GM12891 (cell line): ENCODE measurements around the gene SPAG17.

Experiments
- PAX5 ChIP-seq: IDR thresholded peaks from 2 replicates; pipeline ENCODE4 v1.6.1; 2011; ENCODE audit warnings: low read length, moderate library complexity, mild to moderate bottlenecking; ENCODE audit not compliant: insufficient read depth, severe bottlenecking
- POLR2A ChIP-seq: IDR thresholded peaks from 2 replicates; pipeline ENCODE4 v1.6.1; 2011; ENCODE audit warnings: low read depth, low read length, control low read depth
- POLR2AphosphoS5 ChIP-seq: IDR thresholded peaks from 2 replicates; pipeline ENCODE4 v1.6.1; 2011; ENCODE audit warnings: low read depth, low read length, control low read depth
- POU2F2 ChIP-seq: IDR thresholded peaks from 2 replicates; pipeline ENCODE4 v1.6.1; 2011; ENCODE audit warnings: low read depth, mild to moderate bottlenecking, control low read depth, low read length, moderate library complexity
- SPI1 ChIP-seq: IDR thresholded peaks from 2 replicates; pipeline ENCODE4 v1.6.1; 2011; ENCODE audit warnings: low read depth, low read length, control low read depth
- TAF1 ChIP-seq: IDR thresholded peaks from 2 replicates; pipeline ENCODE4 v1.6.1; 2011; ENCODE audit warnings: low read depth, low read length, control low read depth

GRCh38 chr1:118101515-118101844 lies 83.5 kb downstream of the SPAG17 start:
- TF ChIP-seq POLR2A: no peak
- TF ChIP-seq POLR2AphosphoS5: no peak
- TF ChIP-seq TAF1: no peak
- TF ChIP-seq PAX5: no peak
- no peak for TF ChIP-seq SPI1
- no peak for TF ChIP-seq POU2F2
